GM19351 (cell line): ENCODE data around the gene SPAG17.

Experiments used
- ATAC-seq: cut with Tn5 transposase; IDR thresholded peaks from one replicate; pipeline ENCODE4 v1.9.1; 2021; ENCODE audit warnings: mild to moderate bottlenecking, moderate library complexity; ENCODE audit not compliant: unreplicated experiment

The SPAG17 gene

DNA sequence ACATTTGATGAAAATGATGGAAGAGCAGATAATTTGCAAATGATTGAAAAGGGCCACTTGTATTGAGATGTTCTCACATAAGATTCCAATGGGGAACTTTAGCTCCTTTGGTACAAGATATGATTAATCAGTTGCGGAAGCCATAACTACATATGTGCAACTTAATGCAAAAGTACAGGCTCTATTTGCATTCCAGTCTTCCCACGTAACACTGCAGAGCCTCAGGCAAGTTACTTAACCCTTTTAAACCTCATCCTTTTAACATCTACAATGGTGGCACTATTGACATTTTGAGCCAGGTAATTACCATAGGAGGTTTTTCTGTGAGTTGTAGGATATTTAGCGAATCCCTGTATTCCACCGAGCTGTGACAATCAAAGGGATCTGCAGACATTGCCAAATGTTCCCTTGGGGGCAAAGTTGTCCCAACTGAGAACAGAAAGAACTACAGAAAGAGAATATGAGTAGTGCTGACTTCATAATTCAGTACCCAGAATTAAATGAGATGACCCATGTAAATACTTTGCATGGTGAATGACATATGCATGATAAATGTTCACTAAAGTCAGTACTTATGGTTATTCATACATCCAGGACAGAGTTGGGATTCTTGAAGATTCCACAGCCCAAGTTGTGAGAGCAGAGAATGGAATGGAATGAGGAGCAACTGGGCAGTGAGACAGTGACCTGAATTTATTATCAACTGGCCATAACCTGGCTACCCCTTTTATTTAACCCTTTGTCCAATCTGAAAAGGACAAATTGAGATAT, 62.6 kb downstream of the SPAG17 start:
- no peak for ATAC-seq

DNA sequence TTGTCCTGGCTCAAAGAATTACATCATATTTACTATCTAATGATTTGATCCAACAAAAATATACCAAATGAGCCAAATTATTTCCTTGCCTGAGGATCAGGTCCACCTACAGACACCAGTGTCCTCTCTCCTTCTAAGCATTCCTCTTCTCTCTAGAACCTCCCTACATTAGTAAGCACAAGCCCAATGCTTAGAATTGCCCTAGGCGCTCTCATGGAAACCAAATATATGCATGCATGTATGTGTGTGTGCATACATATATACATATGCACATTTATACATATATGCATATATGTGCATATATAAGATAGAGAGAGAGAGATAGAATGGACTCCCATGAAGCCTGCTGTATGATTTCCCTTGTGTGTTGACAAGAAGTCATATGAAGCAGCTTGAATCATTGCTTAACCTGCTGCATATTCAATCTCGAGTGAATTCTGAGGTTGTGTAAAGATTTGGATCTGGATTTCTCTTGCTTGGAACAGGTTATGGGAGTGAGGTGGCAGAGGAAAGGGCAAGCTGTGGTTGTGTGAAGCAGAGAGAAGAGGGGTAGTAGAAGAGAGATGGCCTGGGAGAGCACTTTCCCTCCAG, 66.1 kb downstream of the SPAG17 start:
- ATAC-seq = no peak

DNA sequence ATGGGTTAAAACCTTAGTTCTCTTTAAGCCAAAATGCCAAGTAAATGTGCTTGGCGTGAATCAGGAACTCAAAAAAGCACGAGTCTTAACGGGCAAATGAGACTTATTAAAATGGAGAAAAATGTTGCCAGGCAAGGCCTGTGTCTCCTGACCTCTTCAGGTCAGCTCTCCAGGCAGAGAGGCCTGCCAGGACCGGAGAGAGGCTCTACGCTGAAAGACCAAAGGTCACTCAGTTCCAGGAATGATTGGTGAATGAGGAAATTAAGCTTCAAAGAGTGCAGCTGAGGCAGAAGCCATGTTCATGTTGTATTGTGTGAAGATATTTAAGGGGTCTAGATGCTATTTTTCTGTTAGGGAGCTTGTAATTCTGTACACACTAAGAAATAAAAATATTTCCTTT, 66.6 kb downstream of the SPAG17 start:
- ATAC-seq = no peak

DNA sequence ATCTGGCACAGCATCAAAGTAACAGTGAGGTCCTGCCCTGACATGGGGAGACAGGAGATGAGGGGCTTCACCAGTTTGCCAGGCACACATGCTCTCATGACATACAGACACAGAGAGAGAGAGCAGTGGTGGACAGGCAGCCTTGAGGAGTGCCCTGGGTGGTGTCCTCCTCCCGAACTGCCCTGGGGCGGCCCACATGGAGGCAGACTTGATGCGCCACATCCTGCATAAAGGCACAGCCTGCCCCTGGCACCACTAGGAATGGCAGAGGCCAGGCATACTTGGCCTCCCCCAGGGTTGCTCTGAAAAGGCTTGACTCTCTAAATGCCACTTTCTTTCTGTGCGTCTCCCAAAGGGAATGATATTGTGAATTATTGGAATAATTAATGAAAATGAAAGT, 67.5 kb downstream of the SPAG17 start:
- no peak for ATAC-seq

DNA sequence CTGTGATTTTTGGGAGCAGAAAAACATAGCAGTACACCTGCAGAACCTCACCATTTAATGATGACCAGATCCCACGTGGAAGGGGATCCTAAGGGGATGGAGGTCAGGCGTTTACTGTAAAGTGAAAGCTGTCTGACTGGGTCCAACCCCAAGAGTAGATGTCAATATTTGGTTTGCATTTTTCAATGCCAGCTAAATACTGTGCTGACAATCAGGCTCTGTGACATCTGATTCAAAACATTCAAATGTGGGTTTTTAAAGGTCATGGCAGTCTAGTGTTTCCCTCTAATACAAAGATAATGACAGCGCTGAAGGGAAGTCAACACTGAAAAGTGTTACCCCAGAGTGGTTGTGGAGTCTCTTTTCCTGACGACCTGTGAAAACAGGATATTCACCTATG, 68.1 kb downstream of the SPAG17 start:
- no peak for ATAC-seq

DNA sequence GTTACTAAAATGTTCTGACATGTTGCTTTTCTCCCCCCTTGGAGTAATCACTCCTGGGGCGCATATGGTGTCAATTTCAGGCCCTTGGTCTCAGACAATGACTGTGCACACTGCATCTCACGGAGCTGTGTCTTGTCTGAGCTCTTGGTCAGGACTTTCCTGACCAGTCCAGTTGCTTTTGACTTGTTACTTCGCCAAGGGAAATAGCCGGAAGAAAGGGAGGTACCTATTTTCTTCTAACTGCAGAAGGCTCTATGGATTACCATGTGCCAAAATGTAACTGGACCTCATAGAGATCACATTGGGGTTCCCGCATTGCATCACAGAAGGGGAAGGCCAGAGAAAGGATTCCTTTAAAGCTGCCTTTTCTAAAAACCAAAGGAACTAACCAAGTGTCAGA, 68.6 kb downstream of the SPAG17 start:
- no peak for ATAC-seq

DNA sequence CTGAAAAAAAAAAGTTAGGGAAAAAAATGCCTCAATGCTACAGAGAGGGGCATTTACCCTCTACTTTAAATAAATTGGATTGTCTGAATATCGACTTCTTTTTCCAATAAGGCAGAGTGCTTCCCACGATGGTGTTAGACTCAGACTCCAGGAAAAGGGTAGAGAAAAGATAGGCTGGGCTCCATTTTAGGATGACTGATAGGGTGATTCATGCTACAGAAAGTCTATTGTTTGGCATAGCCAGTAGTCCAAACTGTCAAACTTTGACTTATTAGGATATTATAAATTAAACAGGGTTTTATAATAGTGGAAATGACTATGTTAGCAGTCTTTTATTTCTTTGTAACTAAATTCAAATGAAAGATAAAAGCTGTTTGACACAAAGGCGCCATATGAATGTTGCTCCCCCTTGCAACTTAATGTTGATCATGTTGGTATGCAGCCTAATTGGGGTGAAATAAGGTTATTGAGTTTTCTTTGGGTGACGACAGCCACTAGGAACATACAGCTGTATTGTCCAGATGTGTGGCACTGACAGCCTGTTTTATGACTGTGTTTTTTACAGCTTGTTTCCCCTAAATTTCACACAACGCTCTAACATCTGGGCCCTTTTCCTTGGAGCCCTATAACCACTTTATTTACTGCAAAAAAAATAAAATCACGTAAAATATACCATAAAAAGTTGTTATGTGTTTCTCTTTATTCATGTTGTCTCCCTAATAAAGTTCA, 69.3 kb downstream of the SPAG17 start:
- ATAC-seq = no peak

DNA sequence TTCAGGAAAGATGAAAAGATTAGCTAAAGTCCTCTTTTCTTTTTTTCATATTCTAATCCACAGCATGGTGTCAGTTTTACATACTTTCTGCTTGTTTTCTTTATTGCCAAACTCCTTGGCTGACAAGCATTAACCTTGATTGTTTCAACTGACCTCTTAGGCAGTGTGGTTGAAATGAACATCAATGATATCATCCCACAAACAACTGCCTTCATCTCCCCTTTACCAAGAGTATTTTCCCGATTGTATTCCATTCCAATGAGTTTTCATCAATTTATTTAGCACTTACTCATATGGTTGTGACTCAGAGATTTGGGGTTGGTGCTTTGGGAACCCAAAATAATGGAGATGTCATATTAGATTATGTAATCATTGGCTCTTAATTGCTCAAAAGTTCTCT, 71.8 kb downstream of the SPAG17 start:
- no peak for ATAC-seq

DNA sequence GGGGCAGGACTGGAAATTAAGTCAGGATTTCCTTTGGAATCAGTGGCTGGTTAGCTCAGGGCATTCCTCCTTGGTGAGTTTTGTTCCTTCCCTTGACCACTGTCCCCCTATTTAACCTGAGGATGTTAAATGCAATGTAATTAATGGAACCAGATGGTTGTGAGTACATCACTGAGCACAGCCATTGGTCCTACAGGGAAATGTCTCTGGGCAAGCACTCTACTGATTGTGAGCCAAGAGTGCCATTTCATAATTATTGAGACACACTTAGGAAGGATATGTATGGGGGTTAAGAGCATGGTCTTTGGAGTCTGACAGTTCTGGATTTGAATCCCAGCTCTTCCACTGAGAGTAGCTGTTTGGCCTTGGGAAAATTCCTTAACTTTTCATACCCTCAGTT, 74.4 kb downstream of the SPAG17 start:
- no peak for ATAC-seq

DNA sequence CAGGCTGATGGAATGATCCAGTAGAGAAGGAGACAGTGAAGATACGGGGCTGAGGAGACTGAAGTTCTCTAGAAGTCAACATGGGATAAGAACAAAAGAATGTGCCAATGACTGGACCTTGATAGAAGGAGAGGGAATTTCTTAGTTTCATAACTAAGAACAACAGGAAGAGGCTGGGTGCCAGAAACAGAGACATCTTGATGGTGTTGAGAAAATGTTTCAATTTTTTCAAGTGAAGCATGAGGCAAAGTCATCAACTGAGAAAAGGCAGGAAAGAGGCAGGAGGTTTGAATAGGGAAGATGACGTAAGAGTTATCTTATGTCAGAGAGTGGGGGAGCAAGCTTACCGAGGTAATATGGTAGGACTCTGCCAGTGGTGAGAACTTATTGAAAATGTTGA, 80.1 kb downstream of the SPAG17 start:
- ATAC-seq = no peak

DNA sequence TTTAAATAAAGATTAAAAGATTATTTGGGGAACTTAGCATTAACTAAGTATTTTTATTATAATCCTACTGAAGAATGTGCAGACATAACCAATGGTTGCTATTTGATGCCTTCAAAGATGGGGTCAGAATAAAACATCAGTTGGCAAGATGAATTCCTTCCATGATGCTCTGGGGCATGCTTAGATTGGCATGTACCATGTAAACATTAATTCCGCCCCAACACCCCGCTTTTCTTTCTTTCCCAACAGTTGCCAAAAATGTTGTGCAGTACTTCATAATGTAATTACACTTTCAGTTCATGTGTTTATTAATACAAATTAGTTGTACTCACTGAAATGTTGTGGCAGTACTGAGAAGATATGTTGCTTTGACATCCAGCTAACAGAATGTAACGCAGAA, 82.6 kb downstream of the SPAG17 start:
- no peak for ATAC-seq

DNA sequence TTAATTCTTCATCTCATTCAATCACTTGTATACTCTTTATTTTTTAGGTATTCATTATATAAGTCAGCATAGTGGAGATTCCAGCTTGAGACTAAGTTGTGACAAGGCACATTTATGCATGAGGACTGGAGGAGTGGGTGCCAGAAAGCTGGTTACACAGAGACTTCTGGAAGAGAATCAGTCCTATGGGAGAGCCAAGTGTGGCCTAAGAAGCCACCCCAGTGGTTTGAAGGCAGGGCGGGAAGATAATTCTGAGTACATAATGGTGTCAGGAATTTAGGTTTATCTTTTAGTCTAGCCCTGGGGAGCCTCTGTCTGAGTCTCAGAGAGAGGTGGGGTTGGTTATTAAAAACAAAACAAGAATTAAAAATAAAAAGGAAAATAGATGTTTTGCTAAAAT, 83.0 kb downstream of the SPAG17 start:
- no peak for ATAC-seq

DNA sequence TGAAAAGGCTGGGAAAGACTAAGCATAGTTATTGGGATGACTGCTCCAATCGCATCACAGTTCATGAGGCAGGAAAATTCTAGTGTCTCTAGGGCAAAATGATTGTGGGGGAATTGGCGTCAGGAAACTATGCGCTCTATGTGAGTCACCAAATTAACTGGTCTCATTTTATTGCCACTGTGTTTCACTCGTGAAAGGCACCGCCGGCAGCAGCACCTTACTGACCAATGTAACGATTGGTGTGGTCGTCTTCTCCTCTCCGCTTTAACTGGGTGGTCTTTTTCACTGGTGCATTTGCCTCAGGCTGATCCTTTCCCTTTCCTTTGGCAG, 83.5 kb downstream of the SPAG17 start:
- ATAC-seq = no peak

DNA sequence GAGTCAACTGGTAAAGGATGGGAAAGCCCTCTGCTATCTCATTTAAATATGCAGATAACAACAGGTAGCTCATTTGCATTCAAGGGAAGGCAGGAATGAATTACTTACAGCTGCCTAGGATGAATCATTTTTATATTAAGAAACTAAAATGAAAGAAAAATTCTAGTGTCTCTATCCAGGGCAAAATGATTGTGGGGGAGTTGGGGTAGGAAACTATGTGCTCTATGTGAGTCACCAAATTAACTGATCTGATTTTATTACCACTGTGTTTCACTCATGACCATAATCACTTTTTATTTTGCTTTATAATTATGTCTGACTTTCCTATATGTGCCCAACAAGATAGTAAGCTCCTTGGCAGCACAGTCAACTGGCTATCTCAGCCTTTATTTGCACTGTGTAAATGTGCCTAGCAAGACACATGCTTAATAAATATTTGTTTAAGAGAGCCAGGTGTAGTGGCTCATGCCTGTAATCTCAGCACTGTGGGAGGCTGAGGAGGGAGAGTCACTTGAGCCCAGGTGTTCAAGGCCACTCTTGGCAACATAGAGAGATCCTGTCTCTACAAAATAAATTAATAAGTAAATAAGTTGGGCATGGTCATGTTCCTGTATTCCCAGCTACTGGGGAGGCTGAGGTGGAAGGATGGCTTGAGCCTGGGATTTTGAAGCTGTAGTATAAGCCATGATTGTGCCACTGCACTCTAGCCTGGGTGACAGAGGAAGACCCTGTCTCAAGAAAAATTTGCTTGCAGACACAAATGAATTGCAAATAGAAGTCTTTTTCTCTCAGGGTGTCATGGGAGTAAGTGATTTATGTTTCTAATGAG, 84.1 kb downstream of the SPAG17 start:
- no peak for ATAC-seq

DNA sequence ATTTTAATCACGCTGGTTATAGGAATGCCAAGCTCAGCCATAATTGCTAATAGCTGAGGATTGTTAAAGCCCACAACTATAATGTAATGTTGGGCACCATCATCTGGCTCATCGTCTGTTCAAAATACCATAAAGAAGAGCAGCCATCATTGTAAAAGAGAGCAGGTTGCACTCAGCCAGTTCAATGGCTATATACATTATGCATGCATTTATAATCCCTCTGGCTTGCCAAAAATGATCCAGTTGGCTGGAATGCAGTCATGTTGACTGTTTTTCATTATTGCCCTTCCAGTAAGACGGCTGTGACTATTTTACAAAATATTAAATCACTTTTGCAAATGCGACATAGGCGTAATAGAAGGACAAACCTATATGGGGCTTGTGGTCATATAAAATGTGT, 85.3 kb downstream of the SPAG17 start:
- no peak for ATAC-seq

DNA sequence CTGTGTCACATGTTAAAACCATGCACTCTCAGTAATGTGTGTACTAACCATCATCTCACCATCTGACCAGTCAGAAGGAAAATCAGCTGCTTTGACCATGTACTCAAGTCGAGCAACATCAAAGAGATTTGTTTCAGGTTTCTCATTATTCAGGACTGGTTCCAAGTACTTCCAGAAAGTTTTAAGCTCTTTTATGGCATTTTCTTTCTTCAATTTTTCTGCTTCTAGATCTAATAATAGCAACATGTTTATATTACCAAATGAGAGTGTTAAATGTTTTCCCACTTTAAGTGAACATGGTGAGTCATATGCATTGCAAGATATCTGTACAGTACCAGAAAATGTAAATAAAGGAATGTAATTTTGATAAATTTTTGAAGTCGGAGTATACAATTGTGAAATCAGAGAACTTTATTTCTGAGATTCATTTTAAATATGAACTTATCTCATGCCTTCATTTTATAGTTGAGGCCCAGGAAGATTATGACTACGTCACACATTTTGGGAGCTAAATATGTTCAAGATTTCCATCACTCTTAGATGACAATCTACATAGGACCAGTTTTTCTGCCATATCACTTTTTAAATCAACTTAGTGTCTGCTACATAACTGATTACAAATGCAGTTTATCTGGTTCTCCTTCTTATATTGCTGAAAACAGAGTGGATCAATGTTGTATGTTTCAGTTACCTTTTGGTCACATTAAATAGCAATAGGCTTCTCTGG, 87.2 kb downstream of the SPAG17 start:
- no peak for ATAC-seq

DNA sequence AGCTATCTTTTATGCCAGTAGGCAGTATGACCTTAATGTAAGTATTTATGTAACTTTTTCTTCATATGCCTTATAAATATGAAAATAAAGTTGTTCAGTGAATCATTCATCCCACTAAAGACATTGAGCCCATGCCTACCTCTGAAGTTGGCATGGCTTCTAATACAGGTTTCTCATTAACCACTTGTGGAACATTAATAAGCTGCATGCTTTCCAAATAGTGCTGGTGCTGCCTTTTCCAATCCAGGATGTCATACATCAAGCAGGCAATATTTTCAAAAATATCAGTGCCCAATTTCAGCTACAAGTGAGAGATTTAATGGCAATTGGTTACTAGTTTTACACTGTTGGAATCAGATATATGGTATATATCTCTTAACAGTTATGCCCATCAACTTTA, 92.0 kb downstream of the SPAG17 start:
- ATAC-seq = no peak

DNA sequence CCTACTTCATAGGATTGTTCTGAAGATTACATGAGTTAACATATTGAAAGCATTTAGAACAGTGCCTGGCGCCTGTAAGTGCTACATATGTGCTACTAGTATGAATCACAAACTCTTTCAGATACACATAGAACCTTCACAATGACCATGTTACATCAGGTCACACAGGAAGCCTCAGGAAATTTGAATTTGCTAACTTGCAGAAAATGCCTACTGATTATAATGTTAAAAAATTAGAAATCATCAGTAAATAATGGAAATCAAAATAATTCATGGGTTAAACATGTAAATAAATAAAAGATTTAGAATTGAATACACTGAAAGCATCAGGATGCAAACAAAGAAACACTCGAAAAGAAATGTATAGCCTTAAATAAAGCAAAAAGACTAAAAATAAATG, 94.9 kb downstream of the SPAG17 start:
- no peak for ATAC-seq

DNA sequence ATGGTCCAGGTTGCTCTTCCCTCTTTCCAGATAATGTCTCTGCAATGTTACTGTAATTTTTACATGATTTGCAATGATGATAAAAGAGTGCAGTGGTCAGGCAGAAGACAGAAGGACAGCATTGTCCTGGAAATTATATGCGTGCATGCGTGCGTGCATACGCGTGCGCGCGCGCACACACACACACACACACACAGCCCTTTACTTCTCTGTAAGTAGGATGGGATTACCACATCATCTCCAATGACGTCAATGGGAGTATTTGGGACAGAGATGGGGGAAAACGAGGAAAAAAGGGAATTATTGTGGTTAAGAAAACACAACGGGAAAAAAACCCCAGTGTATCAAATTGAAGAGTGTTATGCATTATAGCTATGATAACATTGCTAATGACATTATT, 99.7 kb downstream of the SPAG17 start:
- ATAC-seq = no peak

DNA sequence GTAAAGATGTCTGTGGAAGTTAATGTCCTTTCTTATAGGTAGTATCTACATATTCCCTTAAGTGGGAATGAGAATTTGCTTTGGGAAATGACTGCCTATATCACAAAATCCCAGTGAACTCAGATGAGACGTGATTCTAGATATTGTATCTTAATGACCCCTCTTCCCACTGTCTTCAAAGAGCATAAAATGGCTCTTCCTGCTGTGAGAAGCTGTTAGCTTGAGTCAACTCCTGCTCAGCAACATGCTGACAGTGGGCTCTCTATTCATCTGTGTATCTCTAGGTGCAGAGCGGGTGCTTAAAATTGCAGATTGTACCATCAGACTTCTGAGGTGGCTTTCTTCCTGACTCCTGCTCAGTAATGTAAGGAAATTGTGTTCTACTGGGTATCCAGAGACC, 100.6 kb downstream of the SPAG17 start:
- no peak for ATAC-seq

DNA sequence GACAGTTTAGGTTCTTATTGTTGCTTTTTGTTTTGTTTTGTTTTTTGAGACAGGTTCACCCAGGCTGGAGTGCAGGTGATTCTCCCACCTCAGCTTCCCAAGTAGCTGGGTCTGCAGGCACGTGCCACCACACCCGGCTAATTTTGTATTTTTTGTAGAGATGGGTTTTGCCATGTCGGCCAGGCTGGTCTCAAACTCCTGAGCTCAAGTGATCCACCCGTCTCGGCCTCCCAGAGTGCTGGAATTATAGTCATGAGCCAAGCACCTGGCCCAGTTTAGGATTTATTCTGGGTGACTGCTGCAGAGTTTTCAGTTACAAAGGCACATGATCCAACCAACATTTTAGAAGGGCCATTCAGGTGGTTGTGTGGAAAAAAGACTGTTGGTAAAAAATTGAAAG, 102.0 kb downstream of the SPAG17 start:
- no peak for ATAC-seq
